GM12878 (cell line): ENCODE measurements around the gene FGL2. TPM values are rescaled to one million over a fixed set of nuclear protein-coding genes. Genes with fewer than 3 reads are reported as not detected.

Source experiments
- ATAC-seq: fragments of 200-7000 bp; cut with Tn5 transposase; 3 replicates; pipeline ENCODE4 v1.9.1; 2020; ENCODE audit warnings: mild to moderate bottlenecking, moderate library complexity
- BruUV-seq: library from RNA; stranded (reverse); fragments of 400-500 nt; replicated peaks from 2 replicates; lab custom pipeline; 2021; lab: Mats Ljungman, UMichigan
- CTCF ChIA-PET: fragments of 300-600 bp; sonication (Branson Sonifier 250); formaldehyde crosslinking; extraction: SDS; loops from one replicate; lab custom pipeline; 2021; ENCODE audit warnings: inconsistent platforms; lab: Yijun Ruan, JAX
- POLR2A ChIA-PET: fragments of 350-600 bp; formaldehyde crosslinking; extraction: SDS; loops from one replicate; lab custom pipeline; 2021; ENCODE audit warnings: inconsistent platforms; lab: Charles Lee
- RAD21 ChIA-PET: fragments of 300-600 bp; sonication (Branson Sonifier 250); formaldehyde crosslinking; loops from one replicate; lab custom pipeline; 2023; ENCODE audit warnings: antibody characterized with exemption; ENCODE audit not compliant: unreplicated experiment; lab: Charles Lee
- SMC1A ChIA-PET: fragments of 300-600 bp; sonication (Branson Sonifier 250); formaldehyde crosslinking; loops from one replicate; lab custom pipeline; 2023; ENCODE audit not compliant: unreplicated experiment, uncharacterized antibody; lab: Charles Lee
- DNase-seq: peaks from one replicate; pipeline ENCODE4 v3.0.0-alpha.2; 2011; ENCODE audit warnings: low read depth, low spot score
- FAIRE-seq: peaks from 3 replicates; lab custom pipeline; 2011; peaks lifted over from hg19 to GRCh38; lab: Jason Lieb, UNC
- H2AFZ ChIP-seq: 2 replicates; pipeline ENCODE4 v1.6.0; 2011; ENCODE audit warnings: low read depth, low read length, control low read depth; ENCODE audit not compliant: control insufficient read depth
- H3K27ac ChIP-seq: 2 replicates; pipeline ENCODE4 v1.5.1; 2011; ENCODE audit warnings: control low read depth; ENCODE audit not compliant: control insufficient read depth, insufficient read depth
- H3K27me3 ChIP-seq, 2 experiments: replicated peaks in 1 of 2; 2 replicates each; pipeline versions ENCODE4 v1.6.0 to v1.6.1; 2011; ENCODE audit warnings: low read length in 1 of 2; ENCODE audit not compliant: control insufficient read depth in 2 of 2, insufficient read depth in 2 of 2
- H3K36me3 ChIP-seq, 2 experiments: 2 replicates each; pipeline ENCODE4 v1.5.1; 2011; ENCODE audit warnings: low read length in 1 of 2; ENCODE audit not compliant: control insufficient read depth in 2 of 2, insufficient read depth in 2 of 2
- H3K4me1 ChIP-seq: 2 replicates; pipeline ENCODE4 v1.6.1; 2011; ENCODE audit warnings: mild to moderate bottlenecking, low read length, moderate library complexity, mixed read lengths; ENCODE audit not compliant: control insufficient read depth, insufficient read depth
- H3K4me2 ChIP-seq: 2 replicates; pipeline ENCODE4 v1.6.0; 2011; ENCODE audit warnings: control low read depth; ENCODE audit not compliant: control insufficient read depth, insufficient read depth
- H3K4me3 ChIP-seq: fragments of 200-600 bp; sonication (generic); 2 replicates; pipeline ENCODE4 v1.5.1; 2016
- H3K79me2 ChIP-seq: 2 replicates; pipeline ENCODE4 v1.6.0; 2011; ENCODE audit warnings: low read length; ENCODE audit not compliant: control insufficient read depth, insufficient read depth
- H3K9ac ChIP-seq: 2 replicates; pipeline ENCODE4 v1.8.0; 2011; ENCODE audit warnings: low read length, control low read depth, mixed read lengths; ENCODE audit not compliant: control insufficient read depth, insufficient read depth
- H3K9me3 ChIP-seq: replicated peaks from 3 replicates; pipeline ENCODE4 v1.5.1; 2011; ENCODE audit warnings: mild to moderate bottlenecking, low read length; ENCODE audit not compliant: control insufficient read depth, insufficient read depth
- H4K20me1 ChIP-seq: 2 replicates; pipeline ENCODE4 v1.6.0; 2011; ENCODE audit not compliant: control insufficient read depth, insufficient read depth
- ATF7 ChIP-seq: fragments of 450-650 bp; IDR thresholded peaks from 2 replicates; pipeline ENCODE4 v1.6.1; 2016; ENCODE audit warnings: low read depth, mild to moderate bottlenecking
- BRCA1 ChIP-seq: IDR thresholded peaks from 2 replicates; pipeline ENCODE4 v1.6.1; 2011; ENCODE audit warnings: low read depth, low read length, improper control_type of control experiment
- CBX3 ChIP-seq: fragments of 200-600 bp; sonication (generic); IDR thresholded peaks from 2 replicates; pipeline ENCODE4 v1.6.1; 2016; ENCODE audit warnings: low read depth, borderline replicate concordance
- CHD4 ChIP-seq: fragments of 200-600 bp; sonication (generic); IDR thresholded peaks from 2 replicates; pipeline ENCODE4 v1.6.1; 2016; ENCODE audit warnings: mild to moderate bottlenecking
- EED ChIP-seq: sonication (generic); IDR thresholded peaks from 2 replicates; pipeline ENCODE4 v1.6.1; 2016; ENCODE audit warnings: antibody characterized with exemption, low read depth
- FOXK2 ChIP-seq: fragments of 450-650 bp; IDR thresholded peaks from 2 replicates; pipeline ENCODE4 v1.6.1; 2017; ENCODE audit warnings: mild to moderate bottlenecking, moderate library complexity
- GABPA ChIP-seq: IDR thresholded peaks from 2 replicates; pipeline ENCODE4 v1.6.1; 2014; ENCODE audit warnings: antibody characterized with exemption, low read depth, mild to moderate bottlenecking, inconsistent platforms
- HDAC2 ChIP-seq: fragments of 200-600 bp; sonication (generic); IDR thresholded peaks from 2 replicates; pipeline ENCODE4 v1.6.1; 2017
- IKZF1 ChIP-seq: fragments of 450-650 bp; conservative IDR thresholded peaks from 2 replicates; pipeline ENCODE4 v1.6.1; 2017; ENCODE audit warnings: antibody characterized with exemption, mild to moderate bottlenecking
- JUND ChIP-seq: IDR thresholded peaks from 2 replicates; pipeline ENCODE4 v1.6.1; 2012; ENCODE audit warnings: low read depth, mild to moderate bottlenecking, low read length, improper control_type of control experiment, moderate library complexity
- KLF5 ChIP-seq: fragments of 450-650 bp; IDR thresholded peaks from 2 replicates; pipeline ENCODE4 v1.6.1; 2014; ENCODE audit warnings: mild to moderate bottlenecking; ENCODE audit not compliant: partially characterized antibody
- RCOR1 ChIP-seq: conservative IDR thresholded peaks from 2 replicates; pipeline ENCODE4 v1.6.1; 2012; ENCODE audit warnings: low read depth, low read length, improper control_type of control experiment
- SMAD1 ChIP-seq: fragments of 450-650 bp; IDR thresholded peaks from 2 replicates; pipeline ENCODE4 v1.6.1; 2018; ENCODE audit warnings: mild to moderate bottlenecking, low read depth; ENCODE audit not compliant: partially characterized antibody
- USF2 ChIP-seq: IDR thresholded peaks from 2 replicates; pipeline ENCODE4 v1.6.1; 2011; ENCODE audit warnings: low read depth, low read length, improper control_type of control experiment, borderline replicate concordance
- YY1 ChIP-seq: IDR thresholded peaks from 2 replicates; pipeline ENCODE4 v1.6.1; 2011; ENCODE audit warnings: low read depth, mild to moderate bottlenecking, low read length
- WGBS: methylation state at CpG from one replicate; pipeline ENCODE4 v1.1.6; 2016; ENCODE audit warnings: low lambda C conversion rate; ENCODE audit not compliant: insufficient replicate concordance, insufficient coverage; ENCODE audit errors: missing lambda C conversion rate; 5-methylcytosine and 5-hydroxymethylcytosine counted together
- in situ Hi-C: fragments of 300-500 bp; cut with MboI; formaldehyde crosslinking; loops from 9 replicates; pipeline ENCODE4 v1.14.3; 2018; ENCODE audit warnings: mixed read lengths
- intact Hi-C: fragments of 100-400 bp; cut with micrococcal nuclease; formaldehyde crosslinking; loops from one replicate; pipeline ENCODE4 v1.14.2; 2022; ENCODE audit not compliant: unreplicated experiment
- polyA plus RNA-seq, 11 experiments: library from polyadenylated mRNA; depleted of rRNA in 4 of 11; unstranded in 6 of 11; stranded (reverse) in 5 of 11; fragments of >200 nt; fragmentation: Nextera tagmentation in 4 of 11; fragmentation: Illumina TruSeq in 1 of 11; extraction: Ambion mirVana in 4 of 11; extraction: Trizol in 1 of 11; gene quantifications; 1 replicate in 1 of 11; 2 replicates in 10 of 11; pipeline versions ENCODE4 v1.2.1 to v1.2.3, GENCODE V29; 2011 to 2016; ENCODE audit warnings: inconsistent platforms in 2 of 11, missing spikeins in 2 of 11, low read depth in 1 of 11
- total RNA-seq, 4 experiments: library from RNA; depleted of rRNA in 3 of 4; stranded (reverse); fragments of >200 nt in 3 of 4; fragmentation: Illumina TruSeq in 1 of 4; extraction: Trizol in 1 of 4; gene quantifications; 2 replicates each; pipeline versions ENCODE4 v1.2.1 to v1.2.3, GENCODE V29; 2013 to 2021
- TF ChIP-seq, protein P1 (sequence below): fragments of 450-650 bp; IDR thresholded peaks from 2 replicates; pipeline ENCODE4 v1.6.1; 2017; ENCODE audit warnings: mild to moderate bottlenecking
- TF ChIP-seq, protein P2 (sequence below): fragments of 450-650 bp; IDR thresholded peaks from 2 replicates; pipeline ENCODE4 v1.6.1; 2014; ENCODE audit warnings: mild to moderate bottlenecking
- TF ChIP-seq, protein P3 (sequence below): IDR thresholded peaks from 2 replicates; pipeline ENCODE4 v1.6.1; 2012; ENCODE audit warnings: low read depth, low read length, improper control_type of control experiment
- TF ChIP-seq, protein P4 (sequence below), 3 experiments: IDR thresholded peaks in 2 of 3; conservative IDR thresholded peaks in 1 of 3; 2 replicates each; pipeline ENCODE4 v1.5.1; 2011; ENCODE audit warnings: low read depth in 3 of 3, low read length in 3 of 3, mild to moderate bottlenecking in 3 of 3, control low read depth in 2 of 3, moderate library complexity in 2 of 3, inconsistent platforms in 1 of 3, mixed read lengths in 1 of 3; ENCODE audit not compliant: control insufficient read depth in 2 of 3, insufficient read depth in 1 of 3; ENCODE audit errors: extremely low read depth in 1 of 3

Gene FGL2
- total and polyA plus RNA-seq, 10 of the 15 experiments (the other 5 are each of a cell fraction or from before 2014, with no cell fraction given): 0.04 to 3.2 (median 1.5) TPM

- H3K4me2 ChIP-seq: no peak overlapping the region
- no peaks in the 10 kb centered on the region; the same call in 1 of the 3 replicates for H3K9me3 ChIP-seq
- 95% methylated on average over 2 of the region's 2 CpGs for WGBS
- no peak overlapping the region for H2AFZ ChIP-seq
- POLR2A ChIA-PET: interaction anchor here (0.6 to 0.8 kb wide), 2 partner anchors 31 to 825 kb away, joined by 3 to 5 read pairs; no protein-coding TSS in a partner anchor
- DNase-seq: no peak
- RAD21 ChIA-PET: no interaction called here
- H3K36me3 ChIP-seq: no peaks in the 10 kb centered on the region
- intact Hi-C loops (no loop called here), in situ Hi-C loops (no loop called here)
- peaks cover 8% of the 10 kb centered on the region for H3K4me1 ChIP-seq
- no peak for FAIRE-seq
- SMC1A ChIA-PET: interaction anchor here (0.8 kb wide), 1 partner anchor 13 kb away, joined by 3 read pairs; no protein-coding TSS in a partner anchor
- H3K9ac ChIP-seq: no peak overlapping the region
- BruUV-seq: no TSS peak
- no peak overlapping the region for H3K27ac ChIP-seq
- no peak for ATAC-seq
- H3K79me2 ChIP-seq: no peaks in the 10 kb centered on the region
- H3K27me3 ChIP-seq: no peaks in the 10 kb centered on the region
- TF ChIP-seq, protein P1, sequence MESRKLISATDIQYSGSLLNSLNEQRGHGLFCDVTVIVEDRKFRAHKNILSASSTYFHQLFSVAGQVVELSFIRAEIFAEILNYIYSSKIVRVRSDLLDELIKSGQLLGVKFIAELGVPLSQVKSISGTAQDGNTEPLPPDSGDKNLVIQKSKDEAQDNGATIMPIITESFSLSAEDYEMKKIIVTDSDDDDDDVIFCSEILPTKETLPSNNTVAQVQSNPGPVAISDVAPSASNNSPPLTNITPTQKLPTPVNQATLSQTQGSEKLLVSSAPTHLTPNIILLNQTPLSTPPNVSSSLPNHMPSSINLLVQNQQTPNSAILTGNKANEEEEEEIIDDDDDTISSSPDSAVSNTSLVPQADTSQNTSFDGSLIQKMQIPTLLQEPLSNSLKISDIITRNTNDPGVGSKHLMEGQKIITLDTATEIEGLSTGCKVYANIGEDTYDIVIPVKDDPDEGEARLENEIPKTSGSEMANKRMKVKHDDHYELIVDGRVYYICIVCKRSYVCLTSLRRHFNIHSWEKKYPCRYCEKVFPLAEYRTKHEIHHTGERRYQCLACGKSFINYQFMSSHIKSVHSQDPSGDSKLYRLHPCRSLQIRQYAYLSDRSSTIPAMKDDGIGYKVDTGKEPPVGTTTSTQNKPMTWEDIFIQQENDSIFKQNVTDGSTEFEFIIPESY: no peak
- TF ChIP-seq USF2: no peak
- no peak for TF ChIP-seq BRCA1
- TF ChIP-seq FOXK2: no peak
- TF ChIP-seq RCOR1: no peak
- TF ChIP-seq EED: no peak
- TF ChIP-seq, protein P2, sequence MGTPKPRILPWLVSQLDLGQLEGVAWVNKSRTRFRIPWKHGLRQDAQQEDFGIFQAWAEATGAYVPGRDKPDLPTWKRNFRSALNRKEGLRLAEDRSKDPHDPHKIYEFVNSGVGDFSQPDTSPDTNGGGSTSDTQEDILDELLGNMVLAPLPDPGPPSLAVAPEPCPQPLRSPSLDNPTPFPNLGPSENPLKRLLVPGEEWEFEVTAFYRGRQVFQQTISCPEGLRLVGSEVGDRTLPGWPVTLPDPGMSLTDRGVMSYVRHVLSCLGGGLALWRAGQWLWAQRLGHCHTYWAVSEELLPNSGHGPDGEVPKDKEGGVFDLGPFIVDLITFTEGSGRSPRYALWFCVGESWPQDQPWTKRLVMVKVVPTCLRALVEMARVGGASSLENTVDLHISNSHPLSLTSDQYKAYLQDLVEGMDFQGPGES: no peak
- no peak for TF ChIP-seq YY1
- TF ChIP-seq CHD4: no peak
- no peak for TF ChIP-seq KLF5
- TF ChIP-seq, protein P3, sequence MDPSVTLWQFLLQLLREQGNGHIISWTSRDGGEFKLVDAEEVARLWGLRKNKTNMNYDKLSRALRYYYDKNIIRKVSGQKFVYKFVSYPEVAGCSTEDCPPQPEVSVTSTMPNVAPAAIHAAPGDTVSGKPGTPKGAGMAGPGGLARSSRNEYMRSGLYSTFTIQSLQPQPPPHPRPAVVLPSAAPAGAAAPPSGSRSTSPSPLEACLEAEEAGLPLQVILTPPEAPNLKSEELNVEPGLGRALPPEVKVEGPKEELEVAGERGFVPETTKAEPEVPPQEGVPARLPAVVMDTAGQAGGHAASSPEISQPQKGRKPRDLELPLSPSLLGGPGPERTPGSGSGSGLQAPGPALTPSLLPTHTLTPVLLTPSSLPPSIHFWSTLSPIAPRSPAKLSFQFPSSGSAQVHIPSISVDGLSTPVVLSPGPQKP: no peak
- no peak for TF ChIP-seq HDAC2
- TF ChIP-seq IKZF1: no peak
- no peak for TF ChIP-seq GABPA
- TF ChIP-seq JUND: no peak
- TF ChIP-seq, protein P4, sequence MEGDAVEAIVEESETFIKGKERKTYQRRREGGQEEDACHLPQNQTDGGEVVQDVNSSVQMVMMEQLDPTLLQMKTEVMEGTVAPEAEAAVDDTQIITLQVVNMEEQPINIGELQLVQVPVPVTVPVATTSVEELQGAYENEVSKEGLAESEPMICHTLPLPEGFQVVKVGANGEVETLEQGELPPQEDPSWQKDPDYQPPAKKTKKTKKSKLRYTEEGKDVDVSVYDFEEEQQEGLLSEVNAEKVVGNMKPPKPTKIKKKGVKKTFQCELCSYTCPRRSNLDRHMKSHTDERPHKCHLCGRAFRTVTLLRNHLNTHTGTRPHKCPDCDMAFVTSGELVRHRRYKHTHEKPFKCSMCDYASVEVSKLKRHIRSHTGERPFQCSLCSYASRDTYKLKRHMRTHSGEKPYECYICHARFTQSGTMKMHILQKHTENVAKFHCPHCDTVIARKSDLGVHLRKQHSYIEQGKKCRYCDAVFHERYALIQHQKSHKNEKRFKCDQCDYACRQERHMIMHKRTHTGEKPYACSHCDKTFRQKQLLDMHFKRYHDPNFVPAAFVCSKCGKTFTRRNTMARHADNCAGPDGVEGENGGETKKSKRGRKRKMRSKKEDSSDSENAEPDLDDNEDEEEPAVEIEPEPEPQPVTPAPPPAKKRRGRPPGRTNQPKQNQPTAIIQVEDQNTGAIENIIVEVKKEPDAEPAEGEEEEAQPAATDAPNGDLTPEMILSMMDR (IDR thresholded peaks at IDR 0.05 in 2 of 3, conservative IDR thresholded peaks at IDR 0.05 in 1 of 3; ENCODE audit: control insufficient read depth in 2 of 3, extremely low read depth in 1 of 3, insufficient read depth in 1 of 3, low read depth in 3 of 3, low read length in 3 of 3): no peak
- TF ChIP-seq CBX3: no peak
- no peak for TF ChIP-seq SMAD1
- no peak for TF ChIP-seq ATF7
- TF ChIP-seq, all 136 proteins: peak for 0
- no peak overlapping the region for H3K4me3 ChIP-seq
- H4K20me1 ChIP-seq: no peaks in the 10 kb centered on the region
- CTCF ChIA-PET: interaction anchor here (0.8 to 3.2 kb wide), 2 partner anchors 9 to 12 kb away, joined by 3 to 19 read pairs; no protein-coding TSS in a partner anchor
These were observed 35.7 kb upstream of the FGL2 start for GRCh38 chr7:77235276-77235675.
